Testis (tissue), 3 donors: ENCODE results near the gene MFN1. TPM values are rescaled to one million over a fixed set of nuclear protein-coding genes. Genes with fewer than 3 reads are reported as not detected.

Experiments
- DNase-seq: peaks from one replicate; pipeline ENCODE4 v3.0.0-alpha.2; 2019
- H3K27ac ChIP-seq, 2 donors: fragments of 200-600 bp; sonication (generic); one replicate each; pipeline ENCODE4 v1.5.1; 2019
- H3K27me3 ChIP-seq: fragments of 200-600 bp; sonication (generic); one replicate; pipeline ENCODE4 v1.5.1; 2019
- H3K36me3 ChIP-seq: fragments of 200-600 bp; sonication (generic); one replicate; pipeline ENCODE4 v1.5.1; 2017; ENCODE audit warnings: low read depth; ENCODE audit errors: missing control alignments
- H3K4me1 ChIP-seq: fragments of 200-600 bp; sonication (generic); one replicate; pipeline ENCODE4 v1.5.1; 2019
- H3K4me3 ChIP-seq, 2 donors: fragments of 200-600 bp; sonication (generic); one replicate each; pipeline ENCODE4 v1.5.1; 2017 to 2019
- H3K9me3 ChIP-seq: fragments of 200-600 bp; sonication (generic); one replicate; pipeline ENCODE4 v1.5.1; 2017
- CTCF ChIP-seq, 3 experiments: fragments of 450-650 bp in 2 of 3; fragments of 200-600 bp in 1 of 3; sonication (generic) in 1 of 3; IDR thresholded peaks; one replicate each; pipeline ENCODE4 v1.5.1; 2016 to 2019; ENCODE audit warnings: antibody characterized with exemption in 3 of 3, mild to moderate bottlenecking in 2 of 3, moderate library complexity in 1 of 3
- POLR2A ChIP-seq: fragments of 450-650 bp; IDR thresholded peaks from one replicate; pipeline ENCODE4 v1.6.1; 2017; ENCODE audit warnings: antibody characterized with exemption, mild to moderate bottlenecking, moderate library complexity
- WGBS, 2 donors: methylation state at CpG; one replicate each; pipeline ENCODE4 v1.1.5; 2018; 5-methylcytosine and 5-hydroxymethylcytosine counted together
- intact Hi-C: fragments of 100-400 bp; cut with DNase I; formaldehyde crosslinking; loops from one replicate; pipeline ENCODE4 v1.15.1; 2023; ENCODE audit warnings: low total_unique reads
- polyA plus RNA-seq: library from polyadenylated mRNA; stranded (reverse); fragments of 350-450 nt; fragmentation: Illumina TruSeq; extraction: RNeasy Lipid Tissue Mini Kit (QIAGEN cat#74804); gene quantifications from one replicate; pipeline ENCODE4 v1.2.3, GENCODE V29; 2014; ENCODE audit warnings: low read depth, low replicate concordance; ENCODE audit not compliant: insufficient read depth
- total RNA-seq, 2 donors: library from RNA; depleted of rRNA; stranded (reverse); fragments of >200 nt; gene quantifications; one replicate each; pipeline ENCODE4 v1.2.3, GENCODE V29; 2016

MFN1 gene
- total and polyA plus RNA-seq, 3 donors from 2014 or later: 23.1 to 50.9 (median 39.5) TPM

- H3K27me3 ChIP-seq: no peaks in the 10 kb centered on the region
- 80 to 83% methylated on average over 3 of the region's 3 CpGs for WGBS, 2 donors
- TF ChIP-seq CTCF (IDR thresholded peaks at IDR 0.05): no peak
- no peak for TF ChIP-seq POLR2A
- H3K36me3 ChIP-seq: no peaks in the 10 kb centered on the region
- H3K4me1 ChIP-seq: no peaks in the 10 kb centered on the region
- H3K27ac ChIP-seq: no peak overlapping the region
- intact Hi-C loops: no loop called here
- DNase-seq: no peak
- no peaks in the 10 kb centered on the region for H3K9me3 ChIP-seq
- H3K4me3 ChIP-seq: no peak overlapping the region
Observed at GRCh38 chr3:179432021-179432420, 84.5 kb downstream of the MFN1 start.

GRCh38 chr3:179432451-179432850 is 84.9 kb downstream of the MFN1 start:
- no peak for TF ChIP-seq CTCF (IDR thresholded peaks at IDR 0.05)
- no peak for TF ChIP-seq POLR2A
- Histone ChIP-seq H3K4me3 (no peak overlapping the region), H3K27me3 (no peaks in the 10 kb centered on the region), H3K27ac (no peak overlapping the region), H3K36me3 (no peaks in the 10 kb centered on the region), H3K4me1 (no peaks in the 10 kb centered on the region), H3K9me3 (no peaks in the 10 kb centered on the region)
- intact Hi-C loops: no loop called here
- no peak for DNase-seq
- WGBS, 2 donors: 87 to 96% methylated on average over 1 of the region's 1 CpG

- Histone ChIP-seq H3K4me3 (no peak overlapping the region), H3K4me1 (no peaks in the 10 kb centered on the region), H3K27ac (no peak overlapping the region), H3K36me3 (no peaks in the 10 kb centered on the region), H3K27me3 (no peaks in the 10 kb centered on the region), H3K9me3 (no peaks in the 10 kb centered on the region)
- TF ChIP-seq CTCF (IDR thresholded peaks at IDR 0.05): no peak
- intact Hi-C loops: no loop called here
- 58 to 68% methylated on average over 3 of the region's 3 CpGs for WGBS, 2 donors
- no peak for DNase-seq
Observed at GRCh38 chr3:179436517-179436916, 89.0 kb downstream of the MFN1 start.

GRCh38 chr3:179438841-179439240 is 91.3 kb downstream of the MFN1 start:
- Histone ChIP-seq H3K4me1 (no peaks in the 10 kb centered on the region), H3K27me3 (no peaks in the 10 kb centered on the region), H3K9me3 (no peaks in the 10 kb centered on the region), H3K27ac (no peak overlapping the region), H3K4me3 (no peak overlapping the region), H3K36me3 (no peaks in the 10 kb centered on the region)
- DNase-seq: no peak
- WGBS, 2 donors: 77 to 82% methylated on average over 5 of the region's 5 CpGs
- no peak for TF ChIP-seq POLR2A
- intact Hi-C loops: no loop called here

Other genes starting within 250 kb of the MFN1 start
- 10 to 100 TPM; 20.8 to 27.1 TPM for gene PIK3CA, start 199.4 kb upstream of the MFN1 start, total RNA-seq
- 11.2 TPM for gene PIK3CA, start 199.4 kb upstream of the MFN1 start, polyA plus RNA-seq
- gene KCNMB3, start 96.6 kb upstream of the MFN1 start, total RNA-seq: 1 to 10 TPM; 6.8 to 7.4 TPM
- gene KCNMB3, start 96.6 kb upstream of the MFN1 start, polyA plus RNA-seq: 7.1 TPM
- gene ZNF639, start 24.7 kb upstream of the MFN1 start, total RNA-seq: 10 to 100 TPM; 36.7 to 37.6 TPM
- 29.3 TPM for gene ZNF639, start 24.7 kb upstream of the MFN1 start, polyA plus RNA-seq
- 1 to 10 TPM; 9.5 to 9.8 TPM for gene GNB4, start 103.8 kb downstream of the MFN1 start, total RNA-seq
- 8.7 TPM for gene GNB4, start 103.8 kb downstream of the MFN1 start, polyA plus RNA-seq
- gene ACTL6A, start 215.2 kb downstream of the MFN1 start, total RNA-seq: 10 to 100 TPM; 68.4 to 84.4 TPM
- 143 TPM for gene ACTL6A, start 215.2 kb downstream of the MFN1 start, polyA plus RNA-seq